GM19035 (cell line): ENCODE measurements around the gene RUNX3.
A peak's percentile ranks its signal among the peaks of the same experiment; 100 is the strongest.

Experiments used
- ATAC-seq: cut with Tn5 transposase; IDR thresholded peaks from one replicate; pipeline ENCODE4 v1.9.1; 2021; ENCODE audit not compliant: unreplicated experiment

RUNX3 gene

DNA sequence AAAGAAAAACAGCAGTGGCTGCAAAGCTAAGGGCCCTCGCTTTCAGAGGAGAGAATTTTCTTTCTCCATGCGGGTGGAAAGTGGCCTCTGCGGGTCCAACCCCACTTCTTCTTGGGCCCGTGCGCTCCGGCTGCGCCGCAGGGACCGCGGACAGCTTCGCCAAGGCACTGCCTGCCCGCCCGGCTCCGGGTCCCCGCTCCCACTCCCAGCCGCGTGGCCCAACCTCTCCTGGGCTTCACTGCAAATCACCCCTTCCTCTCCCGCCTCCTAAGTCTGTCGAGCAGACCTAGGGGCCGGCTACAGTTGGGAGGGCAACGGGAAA lies 1.0 kb upstream of the RUNX3 start:
- ATAC-seq = no peak

DNA sequence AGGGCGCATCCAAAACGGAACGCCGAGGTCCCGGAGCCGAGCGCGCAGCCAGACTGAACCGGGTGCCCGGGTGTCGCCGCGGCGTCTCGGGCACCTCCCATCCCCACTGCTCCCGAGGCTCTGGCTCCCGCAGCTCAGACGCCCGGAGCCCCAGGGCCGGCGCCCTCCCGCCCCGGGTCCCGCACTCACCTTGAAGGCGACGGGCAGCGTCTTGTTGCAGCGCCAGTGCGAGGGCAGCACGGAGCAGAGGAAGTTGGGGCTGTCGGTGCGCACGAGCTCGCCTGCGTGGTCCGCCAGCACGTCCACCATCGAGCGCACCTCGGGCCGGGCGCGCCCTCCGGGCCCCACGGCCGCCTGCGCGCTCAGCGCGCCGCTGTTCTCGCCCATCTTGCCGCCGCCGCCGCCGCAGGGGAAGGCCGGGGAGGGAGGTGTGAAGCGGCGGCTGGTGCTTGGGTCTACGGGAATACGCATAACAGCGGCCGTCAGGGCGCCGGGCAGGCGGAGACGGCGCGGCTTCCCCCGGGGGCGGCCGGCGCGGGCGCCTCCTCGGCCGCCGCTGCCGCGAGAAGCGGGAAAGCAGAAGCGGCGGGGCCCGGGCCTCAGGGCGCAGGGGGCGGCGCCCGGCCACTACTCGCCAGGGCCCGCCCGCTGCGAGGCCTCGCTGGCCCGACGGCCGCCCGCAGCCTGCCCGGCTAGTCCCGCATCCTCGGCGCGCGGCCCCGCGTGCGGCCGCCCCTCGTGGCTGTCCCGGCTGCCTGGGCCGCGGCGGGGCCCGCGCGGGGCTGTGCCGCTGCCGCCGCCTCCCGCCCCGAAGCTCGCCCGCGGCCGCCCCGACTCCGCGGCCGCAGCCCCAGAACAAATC lies 447 bp downstream of the RUNX3 start:
- peak; percentile 16 for ATAC-seq

DNA sequence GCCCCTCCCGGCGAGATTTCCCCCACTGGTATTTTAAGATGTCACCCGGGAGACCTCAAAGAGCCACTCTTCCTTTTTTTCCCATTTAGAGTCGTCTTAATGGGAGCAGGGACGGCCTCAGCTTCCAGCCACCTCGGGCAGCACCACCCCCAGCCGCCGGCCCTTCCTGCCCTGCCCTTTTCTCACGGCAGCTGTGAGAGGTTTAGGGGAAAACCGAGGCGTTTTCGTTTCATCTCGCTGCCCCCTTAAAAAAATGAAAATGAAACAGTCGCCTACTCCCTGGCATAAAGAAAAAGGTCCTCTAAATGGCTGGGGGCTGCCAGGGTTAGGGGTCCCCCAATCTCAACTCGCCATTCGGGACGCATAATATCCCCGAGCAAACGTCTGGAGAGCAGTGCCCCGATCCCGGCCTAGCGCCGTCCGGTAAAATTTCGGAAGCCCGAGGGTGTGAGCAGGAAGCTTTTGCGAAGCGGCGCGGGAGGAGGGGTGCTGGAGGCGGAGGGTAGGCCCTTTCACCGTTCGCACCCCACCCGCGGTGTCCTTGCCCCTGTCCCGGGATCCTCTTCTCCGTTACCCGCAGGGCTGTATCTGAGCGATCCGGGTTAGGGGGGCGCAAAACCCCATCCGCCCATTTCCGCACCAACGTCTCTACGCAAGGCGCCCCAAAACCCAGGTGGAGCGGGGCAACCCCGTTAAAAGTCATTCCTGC lies 1.2 kb downstream of the RUNX3 start:
- ATAC-seq = peak; percentile 3

DNA sequence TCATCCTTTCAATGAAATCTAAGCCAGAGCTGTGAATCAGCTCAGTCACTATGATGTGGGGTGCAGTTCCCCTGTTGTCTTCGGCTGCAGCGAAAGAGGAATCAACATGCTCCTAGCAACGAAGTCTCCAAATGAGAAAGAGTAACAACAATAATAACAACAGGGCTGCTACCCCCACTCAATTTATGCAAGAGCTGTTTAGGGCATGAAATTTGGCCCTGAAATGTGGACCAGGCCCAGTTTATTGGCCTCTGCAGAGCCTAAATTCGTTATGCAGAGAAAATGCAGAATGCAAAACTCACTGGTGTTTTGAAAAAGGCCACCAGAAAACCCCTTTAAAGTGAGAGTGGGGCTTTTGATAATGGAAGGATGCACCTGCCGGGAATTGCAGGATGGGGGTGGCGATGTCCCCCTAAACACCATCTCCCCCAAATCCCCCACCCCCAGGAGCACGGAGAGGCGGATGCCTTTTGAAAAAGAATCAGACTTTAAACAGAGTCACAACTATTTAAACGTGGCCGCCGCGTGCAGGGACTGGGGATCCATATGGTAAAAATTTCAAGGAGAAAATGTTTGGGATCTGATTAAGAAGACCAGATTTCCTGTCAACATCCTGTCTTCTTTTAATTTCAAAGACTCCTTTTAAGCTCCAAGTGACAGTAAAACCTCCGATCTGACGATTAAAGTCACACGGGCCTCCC lies 1.9 kb downstream of the RUNX3 start:
- no peak for ATAC-seq

DNA sequence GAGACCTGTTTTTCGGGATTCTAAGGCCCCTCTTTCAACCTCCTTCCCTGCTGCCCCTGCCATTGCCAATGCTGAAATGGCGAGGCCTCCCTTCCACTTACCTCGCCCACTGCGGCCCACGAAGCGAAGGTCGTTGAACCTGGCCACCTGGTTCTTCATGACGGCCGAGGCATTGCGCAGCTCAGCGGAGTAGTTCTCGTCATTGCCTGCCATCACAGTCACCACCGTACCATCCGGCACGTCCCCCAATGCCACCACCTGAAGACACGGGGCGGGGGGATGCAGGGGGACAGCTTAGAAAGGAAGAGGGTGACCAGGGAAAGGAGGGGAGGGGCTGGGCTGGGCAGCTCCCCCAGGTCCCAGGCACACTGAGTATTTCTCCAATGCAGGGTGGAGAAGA lies 2.6 kb downstream of the RUNX3 start:
- no peak for ATAC-seq

DNA sequence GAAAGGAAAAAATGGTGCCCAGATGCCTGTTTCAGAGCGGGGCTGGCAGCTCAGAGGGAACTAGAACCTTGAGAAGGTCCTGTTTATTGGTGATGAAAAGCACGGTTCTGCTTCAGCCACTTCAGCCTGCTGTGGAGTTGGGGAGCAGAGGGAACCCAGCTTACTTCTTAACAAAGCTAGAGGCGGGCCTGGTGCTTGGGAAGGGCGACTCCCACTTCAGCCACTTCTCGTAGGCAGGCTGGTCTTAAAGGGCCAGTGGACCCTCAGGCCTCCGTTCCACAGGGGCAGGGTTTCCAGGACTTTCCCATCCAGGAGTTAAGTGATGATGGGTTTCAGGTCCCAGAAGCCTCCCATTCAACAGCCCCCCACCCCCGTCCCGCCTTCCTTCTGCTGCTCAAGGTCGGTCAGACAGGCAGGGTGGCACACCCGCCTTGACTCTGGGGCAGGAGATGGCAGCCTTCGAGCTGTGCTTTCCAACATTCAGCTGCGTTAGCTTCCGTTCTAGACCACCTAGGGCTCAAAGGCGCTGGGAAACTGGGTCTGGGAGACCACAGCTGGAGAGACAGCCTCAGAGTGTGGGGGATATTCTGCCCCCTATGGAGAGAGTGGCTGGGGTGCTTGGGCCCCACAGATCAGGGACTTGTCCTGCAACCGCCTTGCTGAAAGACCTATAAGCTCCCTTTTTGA lies 3.4 kb downstream of the RUNX3 start:
- ATAC-seq = no peak

DNA sequence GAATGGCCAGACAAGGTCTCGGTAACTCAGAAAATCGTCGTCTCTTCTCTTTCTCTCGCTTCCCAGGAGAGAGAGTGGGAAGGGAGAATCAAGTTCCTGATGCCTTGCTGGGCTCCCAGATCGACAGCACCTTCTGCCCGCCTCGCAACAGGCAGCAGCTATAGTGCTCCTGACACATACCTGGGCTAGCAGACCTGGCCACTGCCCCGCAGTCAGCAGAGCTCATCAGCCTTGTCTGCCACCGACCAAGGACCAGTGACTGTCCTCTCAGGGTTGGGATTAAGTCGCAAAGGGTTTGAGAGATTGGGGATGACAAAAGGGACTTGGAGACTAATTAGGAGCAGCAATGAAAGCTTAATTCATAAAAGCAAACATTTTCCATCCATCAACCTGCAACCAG lies 4.1 kb downstream of the RUNX3 start:
- no peak for ATAC-seq

DNA sequence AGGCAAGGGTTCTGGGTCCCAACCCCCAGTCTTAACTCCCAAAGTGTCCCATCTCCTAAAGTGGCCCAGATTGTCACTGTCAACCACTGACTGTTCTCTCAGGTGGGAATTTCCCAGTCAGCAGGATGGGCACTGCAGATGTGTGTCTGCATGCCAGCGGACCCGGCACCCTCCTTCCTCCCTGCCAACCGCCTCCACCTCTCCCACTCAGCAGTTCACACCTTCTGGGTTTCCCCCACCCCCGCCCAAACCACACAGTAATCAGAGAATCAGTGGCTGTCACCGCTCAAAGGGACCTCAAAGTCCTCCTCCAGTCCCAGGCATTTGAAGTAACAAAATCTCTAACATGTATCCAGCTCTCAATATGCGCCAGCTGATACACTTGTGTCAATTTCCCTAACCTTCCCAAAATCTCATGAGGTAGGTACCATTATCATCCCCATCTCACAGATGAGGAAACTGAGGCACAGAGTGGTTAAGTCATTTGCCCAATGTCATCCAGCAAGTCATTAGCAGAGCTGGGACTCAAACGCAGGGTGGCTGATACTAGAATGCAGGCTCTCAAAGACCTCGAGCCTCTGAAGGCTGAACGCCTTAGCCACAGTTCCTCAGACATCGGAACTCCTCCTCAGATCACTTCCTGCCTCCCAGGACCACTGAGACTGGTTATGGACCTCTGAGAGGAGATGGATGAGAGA lies 4.8 kb downstream of the RUNX3 start:
- no peak for ATAC-seq

DNA sequence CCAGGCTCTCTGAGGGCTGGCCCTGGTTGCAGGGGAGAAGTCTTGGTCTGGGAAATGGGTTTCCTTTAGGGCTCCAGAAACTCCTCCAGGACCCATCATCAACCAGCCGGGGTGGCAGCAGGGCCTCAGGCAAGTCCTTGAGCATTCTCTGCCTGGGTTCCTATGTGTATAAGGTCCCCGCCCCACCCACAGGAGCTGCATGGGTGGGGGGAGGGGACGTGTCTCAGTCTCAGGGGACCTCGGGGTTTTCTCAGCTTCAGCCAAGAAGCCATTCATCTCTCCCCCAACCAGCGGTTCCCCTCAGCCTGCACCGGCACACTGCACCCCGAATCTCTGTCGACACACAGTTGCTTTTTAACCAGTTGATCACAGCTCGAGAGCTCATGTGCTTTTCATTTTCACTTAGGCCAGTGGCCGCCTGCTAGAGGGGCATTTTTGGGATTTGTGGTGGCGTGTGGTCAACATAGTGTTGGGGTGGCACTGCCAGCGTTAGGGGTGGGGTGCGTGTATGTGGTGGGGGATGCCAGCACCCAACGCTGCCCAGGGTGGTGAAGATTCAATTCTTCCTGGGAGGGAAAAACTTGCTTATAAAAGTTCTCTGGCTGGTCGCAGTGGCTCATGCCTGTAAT lies 6.5 kb downstream of the RUNX3 start:
- no peak for ATAC-seq

DNA sequence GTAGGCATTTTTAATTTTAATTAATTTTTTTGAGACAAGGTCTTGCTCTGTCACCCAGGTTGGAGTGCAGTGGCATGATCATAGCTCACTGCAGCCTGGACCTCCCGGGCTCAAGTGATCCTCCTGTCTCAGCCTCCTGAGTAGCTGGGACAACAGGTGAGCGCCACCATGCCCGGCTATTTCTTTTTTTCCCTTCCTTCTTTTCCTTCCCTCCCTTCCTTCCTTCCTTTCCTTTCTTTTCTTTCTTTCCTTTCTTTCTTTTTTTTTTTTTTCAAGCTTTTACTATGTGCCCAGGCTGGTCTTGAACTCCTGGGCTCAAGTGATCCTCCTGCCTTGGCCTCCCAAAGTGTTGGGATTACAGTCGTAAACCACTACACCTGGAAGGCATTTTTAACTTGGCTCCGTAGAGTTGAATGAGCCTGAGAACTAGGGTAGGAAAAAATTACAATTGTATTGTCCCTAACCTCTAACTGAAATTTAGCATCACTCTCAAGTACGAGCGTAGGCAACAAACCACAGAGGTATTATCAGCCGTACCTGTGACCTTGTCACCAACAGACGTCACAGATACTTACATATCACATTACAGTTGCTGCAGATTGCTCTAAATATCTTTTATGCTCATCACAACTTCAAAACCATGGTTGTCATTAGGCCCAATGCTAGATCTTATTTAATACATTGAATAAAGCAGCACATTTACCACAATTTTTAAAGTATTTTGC lies 8.0 kb downstream of the RUNX3 start:
- no peak for ATAC-seq

DNA sequence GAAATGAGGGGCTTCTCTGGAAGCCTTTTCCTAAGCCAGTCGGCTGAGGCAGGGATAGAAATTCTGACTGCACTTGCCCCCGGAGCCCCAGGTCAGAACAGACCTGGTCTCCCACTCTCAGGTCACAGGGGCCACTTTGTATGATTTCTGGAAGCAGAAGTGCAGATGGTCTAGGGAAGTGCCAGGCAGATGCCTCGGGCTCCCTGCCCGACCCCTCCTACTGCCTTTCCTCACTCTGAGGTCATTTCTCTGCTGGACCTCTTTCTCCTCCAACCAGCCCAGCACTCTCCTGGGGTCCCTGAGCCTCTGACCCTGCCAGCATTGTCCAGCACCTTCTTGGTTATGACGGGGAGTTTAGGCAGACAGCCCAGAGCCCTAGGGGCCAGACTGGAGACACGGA lies 8.7 kb downstream of the RUNX3 start:
- ATAC-seq = no peak

DNA sequence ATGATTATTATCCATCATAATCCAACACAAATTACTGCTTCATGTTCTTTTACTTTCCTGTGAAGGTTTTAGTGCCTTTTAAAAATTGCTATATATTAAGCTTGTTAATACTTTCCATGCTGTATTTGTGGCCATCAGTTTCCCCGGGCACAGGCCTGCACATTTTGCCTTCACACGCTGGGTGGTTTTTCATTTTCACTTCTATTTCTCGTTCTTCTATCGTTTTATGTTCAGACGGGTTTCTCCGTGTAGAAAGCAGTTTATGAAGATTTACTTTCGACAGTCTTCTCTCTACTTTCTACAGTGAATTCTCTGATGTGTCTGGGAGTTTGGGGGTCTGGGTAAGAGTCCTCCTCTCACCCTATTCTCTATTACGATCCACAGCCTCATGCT lies 9.5 kb downstream of the RUNX3 start:
- ATAC-seq = no peak

DNA sequence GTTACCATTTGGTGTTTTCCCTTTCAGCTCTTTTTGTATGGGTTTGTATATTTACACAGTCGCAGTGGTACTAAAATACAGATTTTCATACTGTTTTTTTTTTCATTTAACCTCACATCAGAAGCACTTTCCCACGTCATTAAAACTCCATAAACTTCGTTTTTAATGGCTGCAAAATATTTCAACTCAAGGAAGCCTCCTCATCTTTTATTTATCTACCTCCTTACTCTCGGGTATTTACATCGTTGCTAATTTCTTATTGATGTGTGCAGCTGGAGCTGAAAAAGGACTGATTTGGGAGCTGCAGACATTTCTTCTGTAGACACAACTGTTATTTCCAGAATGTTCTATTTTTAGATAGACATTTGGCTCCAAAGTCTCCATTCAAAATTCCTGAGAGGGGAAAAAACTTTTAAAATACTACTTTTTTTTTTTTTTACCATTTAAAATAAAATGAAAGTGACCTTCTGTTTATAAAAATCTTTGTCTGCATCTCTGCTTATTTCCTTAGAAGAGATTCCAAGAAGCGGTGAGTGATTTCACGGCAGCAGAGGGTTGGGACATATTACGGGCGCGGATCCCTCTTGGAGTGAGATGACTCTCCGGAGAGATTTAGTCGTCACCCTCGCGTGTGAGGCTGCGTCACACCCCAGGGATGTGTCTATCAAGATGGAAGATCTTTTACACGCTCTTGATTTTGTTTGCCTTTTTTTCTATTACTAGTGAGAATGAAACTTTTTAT lies 10.1 kb downstream of the RUNX3 start:
- no peak for ATAC-seq

DNA sequence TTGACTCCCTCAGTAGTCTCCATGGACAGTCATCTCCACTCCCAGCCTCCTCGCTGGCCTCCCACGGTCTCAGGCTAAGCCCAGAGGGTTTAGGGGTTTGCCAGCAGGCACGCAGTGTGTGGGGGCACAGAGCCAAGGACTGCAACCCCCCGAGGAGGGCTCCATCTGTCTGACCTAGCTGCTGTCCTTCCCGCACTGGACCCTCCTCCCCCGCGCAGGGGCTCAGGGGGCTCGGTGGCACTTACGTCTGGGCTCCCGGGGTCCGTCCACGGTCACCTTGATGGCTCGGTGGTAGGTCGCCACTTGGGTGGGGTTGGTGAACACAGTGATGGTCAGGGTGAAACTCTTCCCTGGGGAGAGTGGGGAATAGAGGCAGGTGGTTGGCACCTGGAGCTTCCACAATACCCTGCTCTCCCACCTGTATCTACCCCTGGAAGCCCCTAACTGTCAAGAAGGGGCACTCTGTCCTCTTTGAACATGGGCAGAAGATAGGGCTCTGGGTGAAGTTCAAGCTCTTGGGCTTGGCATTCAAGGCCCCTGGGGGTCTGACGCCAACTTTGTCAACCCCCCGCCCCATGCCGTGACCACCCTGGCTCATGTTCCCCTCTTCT lies 11.0 kb downstream of the RUNX3 start:
- ATAC-seq = no peak

DNA sequence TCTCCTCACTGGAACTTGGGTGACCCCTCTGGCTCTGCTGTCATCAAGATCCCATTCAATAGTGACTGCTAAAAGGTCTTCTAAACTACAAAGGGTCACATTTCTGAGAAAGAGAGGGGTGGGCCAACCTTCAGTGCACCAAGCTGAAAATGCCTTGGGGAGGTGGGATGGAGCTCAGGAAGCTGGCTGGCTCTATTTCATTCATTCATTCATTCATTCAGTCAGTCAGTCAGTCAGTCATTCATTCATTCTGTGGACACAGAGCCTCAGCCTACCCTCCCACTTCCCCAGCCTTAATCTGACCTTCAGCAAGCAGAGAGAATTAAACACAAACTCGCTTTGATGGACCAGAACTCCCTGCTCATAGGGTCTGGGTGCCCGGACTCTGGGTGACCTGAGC lies 11.7 kb downstream of the RUNX3 start:
- no peak for ATAC-seq

DNA sequence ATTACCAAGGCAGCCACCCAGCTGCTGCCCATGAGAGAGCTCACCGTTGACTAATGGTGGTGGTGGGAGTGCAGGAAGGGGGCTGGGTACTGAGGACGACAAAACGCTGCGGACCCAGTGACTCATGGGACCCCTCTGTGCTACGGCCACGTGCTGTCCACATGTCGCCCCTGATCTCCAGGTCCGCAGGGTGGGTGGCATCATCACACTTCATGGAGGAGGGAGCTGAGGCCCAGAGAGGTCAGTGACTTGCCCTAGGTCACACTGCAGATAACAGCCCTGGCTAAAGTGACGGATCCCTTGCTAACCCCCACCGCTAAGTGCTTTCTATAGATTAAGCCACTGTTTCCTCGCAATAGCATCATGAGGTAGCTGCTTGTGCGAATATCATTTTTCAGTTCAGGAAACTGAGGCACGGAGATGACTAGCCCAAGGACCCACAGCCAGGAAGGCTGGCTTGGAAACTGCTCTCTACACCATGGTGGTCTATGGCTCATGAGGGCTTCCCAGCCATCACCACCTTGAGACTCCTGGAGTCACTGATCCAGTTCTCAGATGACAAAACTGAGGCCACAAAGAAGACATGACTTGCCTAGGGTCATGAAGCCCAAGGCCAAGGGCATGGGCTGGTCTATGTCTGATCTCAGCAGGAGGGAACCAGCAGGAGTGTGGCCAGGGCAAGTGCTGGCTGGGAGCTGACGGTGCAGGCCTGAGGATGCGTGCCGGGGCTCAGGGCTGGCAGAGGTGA lies 12.6 kb downstream of the RUNX3 start:
- no peak for ATAC-seq

DNA sequence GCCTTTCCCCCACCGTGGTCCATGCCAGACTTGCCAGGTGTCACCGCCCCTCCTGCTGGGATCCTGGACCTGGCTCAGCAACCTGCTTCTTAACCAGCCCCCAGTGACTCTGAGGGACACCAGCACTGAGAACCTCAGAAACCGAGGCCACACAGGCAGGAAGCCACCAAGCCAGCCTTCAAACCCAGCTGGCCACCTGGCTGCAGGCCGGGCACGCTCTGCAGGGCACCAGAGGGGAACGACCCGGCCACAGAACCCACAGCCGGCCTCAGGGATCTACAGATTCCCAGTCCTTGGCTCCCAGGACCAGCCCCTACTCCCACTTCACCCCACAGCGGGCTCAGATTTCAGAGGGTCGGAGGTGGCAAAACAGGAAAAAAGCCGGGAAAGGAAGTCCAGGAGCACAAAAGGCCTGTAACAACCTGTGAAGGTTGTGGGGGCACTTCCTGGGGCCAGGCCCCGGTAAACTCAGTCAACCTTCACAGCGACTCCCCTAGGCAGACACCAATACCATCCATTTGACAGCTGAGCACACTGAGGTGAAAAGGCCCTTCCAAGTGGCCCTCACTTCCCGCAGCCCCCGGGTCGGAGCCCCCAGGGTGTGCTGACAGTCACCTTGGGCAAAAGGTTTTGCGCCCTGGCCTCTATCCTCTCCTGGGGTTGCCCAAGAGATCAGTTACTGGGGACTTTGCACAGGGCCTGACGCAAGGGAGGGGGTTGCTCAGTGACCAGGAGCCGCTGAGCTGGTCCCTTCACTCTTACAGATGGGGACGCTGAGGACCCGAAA lies 14.1 kb downstream of the RUNX3 start:
- no peak for ATAC-seq
